PFSK-1 (cell line): ENCODE measurements around the gene AHI1.

Source experiments
- FOXP2 ChIP-seq: optimal IDR thresholded peaks from 2 replicates; pipeline ENCODE3; 2011; ENCODE audit warnings: borderline replicate concordance, control low read depth, inconsistent platforms; ENCODE audit not compliant: insufficient read depth; ENCODE audit errors: extremely low read length, extremely low read depth
- POLR2AphosphoS5 ChIP-seq: IDR thresholded peaks from 2 replicates; pipeline ENCODE4 v1.6.1; 2012; ENCODE audit warnings: low read depth, mild to moderate bottlenecking, control low read depth, low read length, moderate library complexity
- SIN3A ChIP-seq: IDR thresholded peaks from 2 replicates; pipeline ENCODE4 v1.6.1; 2012; ENCODE audit warnings: mild to moderate bottlenecking, low read length, moderate library complexity, borderline replicate concordance; ENCODE audit not compliant: insufficient read depth
- TAF1 ChIP-seq: IDR thresholded peaks from 2 replicates; pipeline ENCODE4 v1.6.1; 2012; ENCODE audit warnings: low read length, control low read depth, borderline replicate concordance; ENCODE audit not compliant: insufficient read depth
- TF ChIP-seq, protein P1 (sequence below), 2 experiments: IDR thresholded peaks; 2 replicates each; pipeline versions ENCODE4 v1.6.1 to v1.8.0; 2011 to 2012; ENCODE audit warnings: low read depth in 2 of 2, low read length in 2 of 2, control low read depth in 1 of 2, inconsistent platforms in 1 of 2, mild to moderate bottlenecking in 1 of 2, moderate library complexity in 1 of 2; ENCODE audit not compliant: insufficient read depth in 1 of 2

AHI1 gene

DNA sequence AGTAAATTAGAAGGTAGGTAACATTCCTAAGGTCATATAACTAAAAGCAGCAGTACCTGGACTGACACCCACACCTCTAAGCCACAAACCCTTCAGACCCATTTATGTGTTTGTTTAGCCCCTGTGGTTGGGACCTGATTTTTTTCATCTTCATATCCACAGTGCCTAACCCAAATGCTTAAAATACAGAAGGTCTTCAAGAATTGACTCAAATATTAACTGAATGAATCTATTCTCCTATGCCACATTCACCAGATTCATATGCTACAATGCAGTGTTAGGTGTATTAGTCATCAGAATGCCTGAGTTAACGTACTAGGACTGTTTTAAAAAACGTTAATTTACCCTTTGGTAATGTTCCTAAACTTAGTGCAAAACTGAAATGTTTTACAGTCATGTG lies 124.8 kb downstream of the AHI1 start:
- TF ChIP-seq, protein P1, sequence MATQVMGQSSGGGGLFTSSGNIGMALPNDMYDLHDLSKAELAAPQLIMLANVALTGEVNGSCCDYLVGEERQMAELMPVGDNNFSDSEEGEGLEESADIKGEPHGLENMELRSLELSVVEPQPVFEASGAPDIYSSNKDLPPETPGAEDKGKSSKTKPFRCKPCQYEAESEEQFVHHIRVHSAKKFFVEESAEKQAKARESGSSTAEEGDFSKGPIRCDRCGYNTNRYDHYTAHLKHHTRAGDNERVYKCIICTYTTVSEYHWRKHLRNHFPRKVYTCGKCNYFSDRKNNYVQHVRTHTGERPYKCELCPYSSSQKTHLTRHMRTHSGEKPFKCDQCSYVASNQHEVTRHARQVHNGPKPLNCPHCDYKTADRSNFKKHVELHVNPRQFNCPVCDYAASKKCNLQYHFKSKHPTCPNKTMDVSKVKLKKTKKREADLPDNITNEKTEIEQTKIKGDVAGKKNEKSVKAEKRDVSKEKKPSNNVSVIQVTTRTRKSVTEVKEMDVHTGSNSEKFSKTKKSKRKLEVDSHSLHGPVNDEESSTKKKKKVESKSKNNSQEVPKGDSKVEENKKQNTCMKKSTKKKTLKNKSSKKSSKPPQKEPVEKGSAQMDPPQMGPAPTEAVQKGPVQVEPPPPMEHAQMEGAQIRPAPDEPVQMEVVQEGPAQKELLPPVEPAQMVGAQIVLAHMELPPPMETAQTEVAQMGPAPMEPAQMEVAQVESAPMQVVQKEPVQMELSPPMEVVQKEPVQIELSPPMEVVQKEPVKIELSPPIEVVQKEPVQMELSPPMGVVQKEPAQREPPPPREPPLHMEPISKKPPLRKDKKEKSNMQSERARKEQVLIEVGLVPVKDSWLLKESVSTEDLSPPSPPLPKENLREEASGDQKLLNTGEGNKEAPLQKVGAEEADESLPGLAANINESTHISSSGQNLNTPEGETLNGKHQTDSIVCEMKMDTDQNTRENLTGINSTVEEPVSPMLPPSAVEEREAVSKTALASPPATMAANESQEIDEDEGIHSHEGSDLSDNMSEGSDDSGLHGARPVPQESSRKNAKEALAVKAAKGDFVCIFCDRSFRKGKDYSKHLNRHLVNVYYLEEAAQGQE (IDR thresholded peaks at IDR 0.05; ENCODE audit: insufficient read depth in 1 of 2, low read depth in 2 of 2, low read length in 2 of 2), result no peak
- no peak for TF ChIP-seq POLR2AphosphoS5
- TF ChIP-seq SIN3A, result no peak
- no peak for TF ChIP-seq TAF1

DNA sequence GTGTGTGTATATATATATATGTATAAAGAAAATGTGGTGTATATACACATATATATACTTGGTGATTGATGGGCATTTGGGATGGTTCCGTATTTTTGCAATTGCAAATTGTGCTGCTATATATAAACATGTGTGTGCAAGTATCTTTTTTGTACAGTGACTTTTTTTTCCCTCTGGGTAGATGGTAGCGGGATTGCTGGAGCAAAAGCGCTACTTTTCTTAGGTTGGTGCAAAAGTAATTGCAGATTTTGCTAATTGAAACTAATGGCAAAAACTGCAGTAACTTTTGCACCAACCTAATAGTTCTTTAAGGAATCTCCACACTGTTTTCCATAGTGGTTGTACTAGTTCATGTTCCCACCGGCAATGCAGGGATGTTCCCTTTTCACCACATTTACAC lies 135.4 kb downstream of the AHI1 start:
- TF ChIP-seq POLR2AphosphoS5 (no peak), TAF1 (no peak), SIN3A (no peak), FOXP2 (no peak)
- TF ChIP-seq, protein P1 (IDR thresholded peaks at IDR 0.05; ENCODE audit: insufficient read depth in 1 of 2, low read depth in 2 of 2, low read length in 2 of 2), result no peak

DNA sequence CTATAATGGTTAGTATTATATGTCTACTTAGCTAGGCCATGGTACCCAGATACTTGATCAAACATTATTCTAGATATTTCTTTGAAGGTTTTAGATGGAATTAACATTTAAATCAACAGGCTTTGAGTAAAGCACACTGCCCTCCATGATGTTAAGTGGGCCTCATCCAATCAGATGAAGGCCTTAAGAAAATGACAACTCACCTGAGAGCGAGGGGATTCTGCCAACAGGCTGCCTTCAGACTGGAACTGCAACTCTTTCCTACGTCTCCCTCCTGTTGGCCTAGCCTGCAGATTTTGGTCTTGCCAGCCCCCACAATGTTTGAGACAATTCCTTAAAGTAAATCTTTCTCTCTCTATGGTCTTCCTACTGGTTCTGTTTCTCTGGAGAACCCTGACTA lies 137.3 kb downstream of the AHI1 start:
- TF ChIP-seq FOXP2, result no peak
- TF ChIP-seq, protein P1 (IDR thresholded peaks at IDR 0.05; ENCODE audit: insufficient read depth in 1 of 2, low read depth in 2 of 2, low read length in 2 of 2), result no peak
- TF ChIP-seq POLR2AphosphoS5, result no peak
- no peak for TF ChIP-seq SIN3A

DNA sequence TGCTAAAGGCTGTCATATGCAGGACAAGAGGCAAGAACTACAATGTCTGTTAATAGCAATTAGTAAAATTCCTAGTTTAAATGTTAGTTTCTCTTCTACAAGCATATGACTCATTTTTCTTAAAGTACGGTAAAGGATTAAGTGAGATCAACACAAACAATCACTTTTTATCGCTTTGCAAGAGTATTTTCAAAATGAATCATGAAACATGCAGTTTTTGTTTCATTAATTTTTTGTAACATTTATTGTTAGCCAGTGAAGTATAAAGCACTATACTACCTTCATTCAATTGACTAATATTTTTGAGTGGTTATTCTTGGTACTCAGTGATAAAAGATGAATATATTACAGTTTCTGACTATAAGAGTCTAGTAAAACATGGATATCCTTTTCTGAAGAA lies 138.6 kb downstream of the AHI1 start:
- TF ChIP-seq TAF1, result no peak
- TF ChIP-seq FOXP2, result no peak
- no peak for TF ChIP-seq SIN3A
- TF ChIP-seq POLR2AphosphoS5, result no peak
- TF ChIP-seq, protein P1 (IDR thresholded peaks at IDR 0.05; ENCODE audit: insufficient read depth in 1 of 2, low read depth in 2 of 2, low read length in 2 of 2), result no peak

DNA sequence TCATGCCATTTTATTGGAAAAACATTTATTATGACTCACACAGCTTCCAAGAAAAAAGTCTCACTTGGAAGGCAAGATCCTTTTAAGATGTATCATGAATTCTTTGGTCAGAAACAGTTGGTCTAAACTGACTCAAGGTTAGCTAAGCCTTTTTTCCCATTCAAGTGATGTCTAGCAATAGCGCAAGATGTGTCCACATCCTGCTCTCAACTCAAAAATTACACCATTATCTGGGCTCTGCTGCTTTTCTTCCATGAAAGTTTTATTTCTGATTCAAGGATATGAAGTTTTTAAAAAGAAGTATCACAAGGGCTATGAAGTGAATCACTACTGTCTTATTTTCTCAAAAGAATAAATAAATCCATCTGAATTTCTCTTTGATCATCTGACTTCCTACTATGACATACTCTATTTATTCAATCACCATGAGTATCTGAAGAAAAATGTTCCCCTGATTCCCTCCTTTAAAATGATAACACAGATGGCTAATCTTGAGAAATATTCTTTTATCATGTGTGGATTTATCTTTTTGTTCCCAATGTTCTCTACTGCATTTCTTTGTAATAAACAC lies 139.2 kb downstream of the AHI1 start:
- TF ChIP-seq POLR2AphosphoS5 (no peak), FOXP2 (no peak), TAF1 (no peak), SIN3A (no peak)
- TF ChIP-seq, protein P1 (IDR thresholded peaks at IDR 0.05; ENCODE audit: insufficient read depth in 1 of 2, low read depth in 2 of 2, low read length in 2 of 2), result no peak
